H1 (cell line): ENCODE measurements around the gene CCL1. TPM values are rescaled to one million over a fixed set of nuclear protein-coding genes. Genes with fewer than 3 reads are reported as not detected.

Experiments
- CTCF ChIA-PET: fragments of 300-600 bp; sonication (Branson Sonifier 250); formaldehyde crosslinking; loops from one replicate; lab custom pipeline; 2021; ENCODE audit not compliant: partially characterized antibody; lab: Charles Lee
- POLR2A ChIA-PET: fragments of 300-600 bp; sonication (Branson Sonifier 250); formaldehyde crosslinking; loops from one replicate; lab custom pipeline; 2021; ENCODE audit warnings: inconsistent platforms; ENCODE audit not compliant: partially characterized antibody; lab: Charles Lee
- DNase-seq, 2 experiments: peaks; one replicate each; pipeline versions ENCODE4 v3.0.0 to v3.0.0-alpha.2; 2010 to 2022; ENCODE audit warnings: low spot score in 2 of 2, low read depth in 1 of 2, mixed read lengths in 1 of 2
- FAIRE-seq: peaks from 2 replicates; lab custom pipeline; 2011; peaks lifted over from hg19 to GRCh38; lab: Jason Lieb, UNC
- H2AFZ ChIP-seq: 2 replicates; pipeline ENCODE4 v1.8.1; 2012; ENCODE audit warnings: low read length, inconsistent platforms
- H2AK5ac ChIP-seq: 2 replicates; pipeline ENCODE4 v1.6.1; 2013; ENCODE audit warnings: low read depth, low read length
- H2BK120ac ChIP-seq: replicated peaks from 2 replicates; pipeline ENCODE3; 2013; ENCODE audit warnings: low read depth, low read length, inconsistent platforms
- H2BK12ac ChIP-seq: 2 replicates; pipeline ENCODE4 v1.6.1; 2013; ENCODE audit warnings: low read depth, low read length
- H2BK15ac ChIP-seq: 2 replicates; pipeline ENCODE4 v1.6.1; 2013; ENCODE audit warnings: low read length
- H2BK20ac ChIP-seq: 2 replicates; pipeline ENCODE4 v1.6.1; 2013; ENCODE audit warnings: low read length
- H2BK5ac ChIP-seq: 2 replicates; pipeline ENCODE4 v1.6.1; 2013; ENCODE audit warnings: low read depth, low read length
- H3K14ac ChIP-seq: 2 replicates; pipeline ENCODE4 v1.6.1; 2013; ENCODE audit warnings: inconsistent platforms; ENCODE audit not compliant: insufficient read length
- H3K18ac ChIP-seq: 2 replicates; pipeline ENCODE4 v1.6.1; 2013; ENCODE audit warnings: low read length; ENCODE audit errors: extremely low read depth
- H3K23ac ChIP-seq: 2 replicates; pipeline ENCODE4 v1.6.1; 2013; ENCODE audit warnings: inconsistent platforms; ENCODE audit not compliant: insufficient read length
- H3K23me2 ChIP-seq: 2 replicates; pipeline ENCODE4 v1.6.1; 2013; ENCODE audit warnings: low read depth, low read length
- H3K27ac ChIP-seq: 2 replicates; pipeline ENCODE4 v1.6.1; 2011; ENCODE audit warnings: low read depth, low read length, inconsistent platforms
- H3K27me3 ChIP-seq, 4 experiments: replicated peaks in 1 of 4; 1 replicate in 1 of 4; 2 replicates in 3 of 4; pipeline versions ENCODE4 v1.6.1 to v1.8.1; 2011 to 2013; ENCODE audit warnings: low read length in 3 of 4, mild to moderate bottlenecking in 3 of 4, inconsistent platforms in 2 of 4, mixed read lengths in 2 of 4, moderate library complexity in 1 of 4; ENCODE audit not compliant: control insufficient read depth in 3 of 4, insufficient read depth in 3 of 4; ENCODE audit errors: extremely low read depth in 1 of 4
- H3K36me3 ChIP-seq, 4 experiments: 2 replicates each; pipeline versions ENCODE4 v1.6.1 to v1.8.1; 2011 to 2013; ENCODE audit warnings: mild to moderate bottlenecking in 4 of 4, low read length in 3 of 4, moderate library complexity in 2 of 4, control low read depth in 1 of 4, inconsistent platforms in 1 of 4; ENCODE audit not compliant: insufficient read depth in 4 of 4, control insufficient read depth in 2 of 4
- H3K4ac ChIP-seq: replicated peaks from 2 replicates; pipeline ENCODE3; 2013; ENCODE audit warnings: low read length, low read depth, mixed read lengths, inconsistent platforms; ENCODE audit not compliant: insufficient read length
- H3K4me1 ChIP-seq, 4 experiments: replicated peaks in 1 of 4; 1 replicate in 1 of 4; 2 replicates in 3 of 4; pipeline versions ENCODE4 v1.6.1 to v1.8.1; 2011 to 2013; ENCODE audit warnings: low read length in 3 of 4, inconsistent platforms in 2 of 4, mixed read lengths in 1 of 4; ENCODE audit not compliant: insufficient read depth in 4 of 4, control insufficient read depth in 3 of 4
- H3K4me2 ChIP-seq, 2 experiments: 2 replicates each; pipeline versions ENCODE4 v1.6.1 to v1.8.1; 2011 to 2013; ENCODE audit warnings: low read depth in 2 of 2, low read length in 2 of 2, control low read depth in 1 of 2, inconsistent platforms in 1 of 2, mild to moderate bottlenecking in 1 of 2; ENCODE audit not compliant: insufficient read depth in 1 of 2
- H3K4me3 ChIP-seq, 4 experiments: fragments of 200-600, 300-600 bp in 1 of 4; sonication (generic), shearing (Covaris generic), sonication (Bioruptor Twin) in 1 of 4; 2 replicates each; pipeline versions ENCODE4 v1.5.1 to v1.8.1; 2011 to 2016; ENCODE audit warnings: low read length in 4 of 4, low read depth in 3 of 4, control low read depth in 2 of 4, inconsistent platforms in 2 of 4, mild to moderate bottlenecking in 2 of 4, mixed read lengths in 1 of 4, moderate library complexity in 1 of 4; ENCODE audit not compliant: insufficient read depth in 2 of 4; ENCODE audit errors: extremely low read depth in 1 of 4
- H3K56ac ChIP-seq: replicated peaks from 2 replicates; pipeline ENCODE3; 2013; ENCODE audit warnings: low read depth, mild to moderate bottlenecking, mixed read lengths, low read length, inconsistent platforms; ENCODE audit not compliant: insufficient read length
- H3K79me1 ChIP-seq: 2 replicates; pipeline ENCODE4 v1.6.1; 2013; ENCODE audit warnings: low read depth, low read length, control low read depth
- H3K79me2 ChIP-seq, 2 experiments: 2 replicates each; pipeline versions ENCODE4 v1.6.1 to v1.8.1; 2012 to 2013; ENCODE audit warnings: low read length in 2 of 2, mild to moderate bottlenecking in 2 of 2, inconsistent platforms in 1 of 2; ENCODE audit not compliant: insufficient read depth in 2 of 2, control insufficient read depth in 1 of 2
- H3K9ac ChIP-seq, 4 experiments: replicated peaks in 1 of 4; 1 replicate in 1 of 4; 2 replicates in 3 of 4; pipeline versions ENCODE4 v1.6.1 to v1.8.1; 2011 to 2013; ENCODE audit warnings: low read depth in 3 of 4, low read length in 3 of 4, control low read depth in 2 of 4, mild to moderate bottlenecking in 2 of 4, moderate library complexity in 2 of 4, inconsistent platforms in 1 of 4; ENCODE audit errors: extremely low read depth in 1 of 4
- H3K9me3 ChIP-seq, 2 experiments: 2 replicates each; pipeline versions ENCODE4 v1.6.1 to v1.8.1; 2012 to 2013; ENCODE audit warnings: mild to moderate bottlenecking in 2 of 2, moderate library complexity in 2 of 2, control low read depth in 1 of 2, inconsistent platforms in 1 of 2, low read depth in 1 of 2, low read length in 1 of 2, mixed read lengths in 1 of 2; ENCODE audit not compliant: insufficient read depth in 2 of 2
- H4K20me1 ChIP-seq, 2 experiments: replicated peaks in 1 of 2; 2 replicates each; pipeline versions ENCODE3 to v1.8.1; 2011 to 2013; ENCODE audit warnings: inconsistent platforms in 2 of 2, low read length in 2 of 2, mild to moderate bottlenecking in 1 of 2; ENCODE audit not compliant: insufficient read depth in 2 of 2, control insufficient read depth in 1 of 2
- H4K5ac ChIP-seq: 2 replicates; pipeline ENCODE4 v1.6.1; 2013; ENCODE audit warnings: low read length, low read depth, mixed read lengths, inconsistent platforms; ENCODE audit not compliant: insufficient read length
- H4K8ac ChIP-seq: 2 replicates; pipeline ENCODE4 v1.8.0; 2013; ENCODE audit warnings: mild to moderate bottlenecking, moderate library complexity, low read length, inconsistent platforms; ENCODE audit not compliant: insufficient read depth; ENCODE audit errors: extremely low read depth
- H4K91ac ChIP-seq: replicated peaks from 2 replicates; pipeline ENCODE3; 2013; ENCODE audit warnings: low read length, mixed read lengths, inconsistent platforms; ENCODE audit not compliant: insufficient read length
- ASH2L ChIP-seq: fragments of 200-600, 300-600 bp; sonication (generic); IDR thresholded peaks from one replicate; pipeline ENCODE4 v1.7.1; 2017; ENCODE audit warnings: low read length
- CBX5 ChIP-seq: fragments of 300-800, 300-1000 bp; sonication (generic); IDR thresholded peaks from 2 replicates; pipeline ENCODE4 v1.7.1; 2016; ENCODE audit warnings: antibody characterized with exemption, low read length, low read depth
- HDAC6 ChIP-seq: IDR thresholded peaks from one replicate; pipeline ENCODE4 v1.7.1; 2012; ENCODE audit warnings: low read depth, mild to moderate bottlenecking, inconsistent platforms, low read length, moderate library complexity
- MAFK ChIP-seq: IDR thresholded peaks from 2 replicates; pipeline ENCODE4 v1.6.1; 2012; ENCODE audit warnings: low read depth, mild to moderate bottlenecking, improper control_type of control experiment, low read length
- SIRT6 ChIP-seq: IDR thresholded peaks from one replicate; pipeline ENCODE4 v1.7.1; 2012; ENCODE audit warnings: low read length, inconsistent platforms
- WGBS, 2 experiments: shearing (Covaris generic) in 1 of 2; methylation state at CpG; one replicate each; pipeline versions ENCODE4 v1.1.6 to v1.1.7; 2013 to 2015; ENCODE audit warnings: low lambda C conversion rate in 2 of 2, mixed read lengths in 2 of 2, inconsistent platforms in 1 of 2, low coverage in 1 of 2, missing lambda C conversion rate in 1 of 2; ENCODE audit not compliant: insufficient replicate concordance in 2 of 2, insufficient coverage in 1 of 2, insufficient read length in 1 of 2; ENCODE audit errors: extremely low coverage in 1 of 2, missing lambda C conversion rate in 1 of 2; 5-methylcytosine and 5-hydroxymethylcytosine counted together
- polyA plus RNA-seq, 7 experiments: library from polyadenylated mRNA; depleted of rRNA in 3 of 7; stranded (reverse) in 5 of 7; unstranded in 2 of 7; fragments of >200 nt in 5 of 7; fragments of 200-250 nt in 2 of 7; gene quantifications; 1 replicate in 5 of 7; 2 replicates in 1 of 7; 4 replicates in 1 of 7; pipeline versions ENCODE4 v1.2.1 to v1.2.3, GENCODE V29; 2011 to 2013; ENCODE audit warnings: missing spikeins in 2 of 7, mixed read lengths in 2 of 7
- total RNA-seq: library from RNA; stranded (reverse); fragmentation: NEBNext Ultra II Directional; extraction: Animal tissue kit (Norgen Biotek cat#: 25700); gene quantifications from 2 replicates; pipeline ENCODE4 v1.2.1, GENCODE V29; 2021

The CCL1 gene
- total and polyA plus RNA-seq, 2 of the 8 experiments (the other 6 are each of a cell fraction or from before 2014, with no cell fraction given): not detected

- Histone ChIP-seq H3K79me1 (no peaks in the 10 kb centered on the region), H2BK120ac (no peak overlapping the region), H3K4me1 (no peaks in the 10 kb centered on the region), H3K56ac (no peak overlapping the region), H2AK5ac (no peak overlapping the region), H2BK20ac (no peak overlapping the region), H3K27me3 (no peaks in the 10 kb centered on the region), H3K79me2 (no peaks in the 10 kb centered on the region), H2BK12ac (no peak overlapping the region), H2AFZ (no peak overlapping the region), H3K4me3 (no peak overlapping the region), H3K4me2 (no peak overlapping the region)
- CTCF ChIA-PET: interaction anchor here (1.5 to 15.7 kb wide), 7 partner anchors 14 to 212 kb away, joined by 3 to 442 read pairs (median 9); no protein-coding TSS in a partner anchor
- WGBS, 2 experiments: 93% methylated on average over 3 of the region's 3 CpGs; no CpG with 5 or more reads in 1 of the 2 experiments
- DNase-seq: no peak
- TF ChIP-seq HDAC6: no peak
- TF ChIP-seq CBX5: no peak
- TF ChIP-seq MAFK: no peak
- no peak for TF ChIP-seq SIRT6
- TF ChIP-seq ASH2L: no peak
- TF ChIP-seq, all 59 proteins: peak for 0
- Histone ChIP-seq H3K9ac (no peak overlapping the region), H4K91ac (no peak overlapping the region), H2BK15ac (no peak overlapping the region), H4K5ac (no peak overlapping the region), H3K18ac (no peak overlapping the region), H3K23me2 (no peaks in the 10 kb centered on the region; the same call in 1 of the 2 replicates), H3K27ac (no peak overlapping the region), H3K23ac (no peak overlapping the region), H3K9me3 (no peaks in the 10 kb centered on the region), H3K4ac (no peak overlapping the region), H3K36me3 (no peaks in the 10 kb centered on the region), H2BK5ac (no peak overlapping the region), H4K20me1 (no peaks in the 10 kb centered on the region), H4K8ac (no peak overlapping the region), H3K14ac (no peak overlapping the region)
- no peak for FAIRE-seq
- POLR2A ChIA-PET: no interaction called here
Measured at GRCh38 chr17:34358631-34359030, 4.4 kb downstream of the CCL1 start.
